ENCODE results near the gene BPTF.
"Not testable (repeated sequence)": the region's sequence is repeated elsewhere in the genome, so short reads cannot be mapped to it uniquely, and the experiment has no call there.

The BPTF gene

GRCh38 chr17:67963145-67963572, 137.9 kb downstream of the BPTF start:
- not testable (repeated sequence) for DNase-seq (ENCODE audit: low read depth, low spot score)

- no peak for DNase-seq (ENCODE audit: low read depth, low spot score)
Measured at GRCh38 chr17:67970783-67971182, 145.5 kb downstream of the BPTF start.

- peak; percentile 69 for DNase-seq (ENCODE audit: low read depth, low spot score)
Measured at GRCh38 chr17:67974185-67974584, 148.9 kb downstream of the BPTF start.

- peak; percentile 97 for DNase-seq (ENCODE audit: low read depth, low spot score)
Measured at GRCh38 chr17:67974598-67975066, 149.3 kb downstream of the BPTF start.

- not testable (repeated sequence) for DNase-seq (ENCODE audit: low read depth, low spot score)
Measured at GRCh38 chr17:67976306-67976705, 151.0 kb downstream of the BPTF start.

- no peak for DNase-seq (ENCODE audit: low read depth, low spot score)
Measured at GRCh38 chr17:67980456-67980855, 155.2 kb downstream of the BPTF start.

- DNase-seq (ENCODE audit: low read depth, low spot score): not testable (repeated sequence)
Measured at GRCh38 chr17:67980883-67981282, 155.6 kb downstream of the BPTF start.

- DNase-seq (ENCODE audit: low read depth, low spot score): no peak
Measured at GRCh38 chr17:67982034-67982640, 156.8 kb downstream of the BPTF start.

- no peak for DNase-seq (ENCODE audit: low read depth, low spot score)
Measured at GRCh38 chr17:67982686-67983382, 157.5 kb downstream of the BPTF start.

GRCh38 chr17:67983383-67983688, 158.0 kb downstream of the BPTF start:
- no peak for DNase-seq (ENCODE audit: low read depth, low spot score)

- no peak for DNase-seq (ENCODE audit: low read depth, low spot score)
Measured at GRCh38 chr17:67990909-67991308, 165.6 kb downstream of the BPTF start.

- DNase-seq (ENCODE audit: low read depth, low spot score): no peak
Measured at GRCh38 chr17:67992548-67993152, 167.3 kb downstream of the BPTF start.

- DNase-seq (ENCODE audit: low read depth, low spot score): peak; percentile 75
Measured at GRCh38 chr17:67993153-67993997, 168.1 kb downstream of the BPTF start.

GRCh38 chr17:67993998-67994361, 168.7 kb downstream of the BPTF start:
- DNase-seq (ENCODE audit: low read depth, low spot score): peak; percentile 42

GRCh38 chr17:67994817-67995569, 169.7 kb downstream of the BPTF start:
- no peak for DNase-seq (ENCODE audit: low read depth, low spot score)

GRCh38 chr17:67995570-67996263, 170.4 kb downstream of the BPTF start:
- DNase-seq (ENCODE audit: low read depth, low spot score): peak; percentile 39

- DNase-seq (ENCODE audit: low read depth, low spot score): peak; percentile 26
Measured at GRCh38 chr17:67996301-67997171, 171.2 kb downstream of the BPTF start, which contains the start of gene C17orf58. C17orf58 (minus strand) TSS chr17:67996469; CDS start chr17:67996198, 271 bp downstream.

GRCh38 chr17:67998466-67998865, 173.2 kb downstream of the BPTF start:
- DNase-seq (ENCODE audit: low read depth, low spot score): no peak

- DNase-seq (ENCODE audit: low read depth, low spot score): peak; percentile 46
Measured at GRCh38 chr17:67999291-67999911, 174.1 kb downstream of the BPTF start.

Data from ELF-1 (cell line).